BLaER1 (cell line): ENCODE data around the gene MAP1B.

Source experiments
- H3K27ac ChIP-seq: shearing (Covaris generic); formaldehyde crosslinking; 2 replicates; pipeline ENCODE4 v1.8.1; 2022
- H3K27me3 ChIP-seq: shearing (Covaris generic); formaldehyde crosslinking; 2 replicates; pipeline ENCODE4 v1.8.1; 2022
- H3K36me3 ChIP-seq: shearing (Covaris generic); formaldehyde crosslinking; 2 replicates; pipeline ENCODE4 v1.8.1; 2022
- H3K4me1 ChIP-seq: shearing (Covaris generic); formaldehyde crosslinking; 2 replicates; pipeline ENCODE4 v1.8.1; 2022
- H3K4me2 ChIP-seq: shearing (Covaris generic); formaldehyde crosslinking; 2 replicates; pipeline ENCODE4 v1.8.1; 2022
- H3K4me3 ChIP-seq: shearing (Covaris generic); formaldehyde crosslinking; 2 replicates; pipeline ENCODE4 v1.8.1; 2022
- H3K9ac ChIP-seq: shearing (Covaris generic); formaldehyde crosslinking; 2 replicates; pipeline ENCODE4 v1.8.1; 2022
- H3K9me3 ChIP-seq: shearing (Covaris generic); formaldehyde crosslinking; 2 replicates; pipeline ENCODE4 v1.8.1; 2022
- H4K20me1 ChIP-seq: shearing (Covaris generic); formaldehyde crosslinking; 2 replicates; pipeline ENCODE4 v1.8.1; 2022
- Cebpa-rat ChIP-seq: shearing (Covaris generic); IDR thresholded peaks from 2 replicates; pipeline ENCODE4 v1.8.1; 2022

MAP1B gene

GRCh38 chr5:72156946-72157624 lies 49.8 kb downstream of the MAP1B start:
- TF ChIP-seq Cebpa-rat = no peak
- H3K27ac ChIP-seq = no peak overlapping the region
- no peaks in the 10 kb centered on the region for H4K20me1 ChIP-seq
- no peaks in the 10 kb centered on the region for H3K36me3 ChIP-seq
- H3K4me1 ChIP-seq = no peaks in the 10 kb centered on the region
- no peak overlapping the region for H3K9ac ChIP-seq
- H3K27me3 ChIP-seq = no peaks in the 10 kb centered on the region
- no peaks in the 10 kb centered on the region for H3K9me3 ChIP-seq
- H3K4me3 ChIP-seq = no peak overlapping the region
- no peak overlapping the region for H3K4me2 ChIP-seq

GRCh38 chr5:72157625-72157962 lies 50.3 kb downstream of the MAP1B start:
- Histone ChIP-seq H3K9ac (no peak overlapping the region), H3K4me1 (no peaks in the 10 kb centered on the region), H3K27ac (no peak overlapping the region), H3K4me3 (no peak overlapping the region), H4K20me1 (no peaks in the 10 kb centered on the region), H3K4me2 (no peak overlapping the region), H3K9me3 (no peaks in the 10 kb centered on the region), H3K27me3 (no peaks in the 10 kb centered on the region), H3K36me3 (no peaks in the 10 kb centered on the region)
- no peak for TF ChIP-seq Cebpa-rat

- no peak overlapping the region for H3K27ac ChIP-seq
- no peaks in the 10 kb centered on the region for H3K27me3 ChIP-seq
- no peaks in the 10 kb centered on the region for H4K20me1 ChIP-seq
- no peaks in the 10 kb centered on the region for H3K9me3 ChIP-seq
- H3K4me1 ChIP-seq = no peaks in the 10 kb centered on the region
- no peak overlapping the region for H3K4me2 ChIP-seq
- no peak overlapping the region for H3K9ac ChIP-seq
- H3K4me3 ChIP-seq = no peak overlapping the region
- 0 out of 2 replicates have a peak, but pooled peaks cover 6% of the 10 kb centered on the region for H3K36me3 ChIP-seq
- TF ChIP-seq Cebpa-rat = no peak
Observed at GRCh38 chr5:72159501-72159911, 52.2 kb downstream of the MAP1B start.

DNA sequence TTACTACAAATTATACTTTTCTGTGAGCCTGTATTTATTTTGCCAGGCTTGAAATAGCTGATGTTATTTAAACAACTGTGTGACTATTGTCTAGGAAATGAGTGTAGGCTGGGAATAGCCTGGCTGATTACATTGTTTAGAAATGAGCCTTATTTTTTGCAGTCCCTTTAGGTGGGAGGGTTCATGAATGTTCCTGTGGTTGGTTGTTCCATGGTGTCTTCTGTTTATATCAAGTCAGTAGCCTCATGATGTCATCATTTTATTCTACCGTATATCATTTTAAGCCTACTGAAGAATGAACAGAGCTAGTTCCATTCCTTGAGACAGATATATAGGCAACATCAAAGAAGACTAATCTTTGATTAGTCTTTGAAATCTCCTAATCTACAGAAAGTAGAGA lies 53.1 kb downstream of the MAP1B start:
- TF ChIP-seq Cebpa-rat = no peak
- H3K4me2 ChIP-seq = no peak overlapping the region
- H3K27me3 ChIP-seq = no peaks in the 10 kb centered on the region
- 0 out of 2 replicates have a peak, but pooled peaks cover 7% of the 10 kb centered on the region for H3K36me3 ChIP-seq
- H3K4me3 ChIP-seq = no peak overlapping the region
- no peaks in the 10 kb centered on the region for H3K9me3 ChIP-seq
- H4K20me1 ChIP-seq = no peaks in the 10 kb centered on the region
- no peak overlapping the region for H3K9ac ChIP-seq
- H3K4me1 ChIP-seq = no peaks in the 10 kb centered on the region
- no peak overlapping the region for H3K27ac ChIP-seq

- no peak overlapping the region for H3K27ac ChIP-seq
- H4K20me1 ChIP-seq = no peaks in the 10 kb centered on the region
- TF ChIP-seq Cebpa-rat = no peak
- no peak overlapping the region for H3K4me2 ChIP-seq
- H3K9me3 ChIP-seq = no peaks in the 10 kb centered on the region
- H3K9ac ChIP-seq = no peak overlapping the region
- H3K4me1 ChIP-seq = no peaks in the 10 kb centered on the region
- H3K4me3 ChIP-seq = no peak overlapping the region
- H3K27me3 ChIP-seq = no peaks in the 10 kb centered on the region
- 0 out of 2 replicates have a peak, but pooled peaks cover 7% of the 10 kb centered on the region for H3K36me3 ChIP-seq
Observed at GRCh38 chr5:72160959-72161358, 53.7 kb downstream of the MAP1B start.

- H3K4me2 ChIP-seq = no peak overlapping the region
- peaks cover 15% of the 10 kb centered on the region; the same call in 1 of the 2 replicates for H3K36me3 ChIP-seq
- no peaks in the 10 kb centered on the region for H3K27me3 ChIP-seq
- TF ChIP-seq Cebpa-rat = no peak
- no peaks in the 10 kb centered on the region for H4K20me1 ChIP-seq
- H3K27ac ChIP-seq = no peak overlapping the region
- H3K9ac ChIP-seq = no peak overlapping the region
- no peak overlapping the region for H3K4me3 ChIP-seq
- H3K4me1 ChIP-seq = no peaks in the 10 kb centered on the region
- H3K9me3 ChIP-seq = no peaks in the 10 kb centered on the region
Observed at GRCh38 chr5:72161951-72162350, 54.7 kb downstream of the MAP1B start.

GRCh38 chr5:72163349-72163983 lies 56.2 kb downstream of the MAP1B start:
- Histone ChIP-seq H3K4me2 (no peak overlapping the region), H3K27me3 (no peaks in the 10 kb centered on the region), H3K27ac (no peak overlapping the region), H3K36me3 (peaks cover 15% of the 10 kb centered on the region; the same call in 1 of the 2 replicates), H3K4me1 (no peaks in the 10 kb centered on the region), H3K9ac (no peak overlapping the region), H3K9me3 (no peaks in the 10 kb centered on the region), H3K4me3 (no peak overlapping the region), H4K20me1 (no peaks in the 10 kb centered on the region)
- TF ChIP-seq Cebpa-rat = no peak

DNA sequence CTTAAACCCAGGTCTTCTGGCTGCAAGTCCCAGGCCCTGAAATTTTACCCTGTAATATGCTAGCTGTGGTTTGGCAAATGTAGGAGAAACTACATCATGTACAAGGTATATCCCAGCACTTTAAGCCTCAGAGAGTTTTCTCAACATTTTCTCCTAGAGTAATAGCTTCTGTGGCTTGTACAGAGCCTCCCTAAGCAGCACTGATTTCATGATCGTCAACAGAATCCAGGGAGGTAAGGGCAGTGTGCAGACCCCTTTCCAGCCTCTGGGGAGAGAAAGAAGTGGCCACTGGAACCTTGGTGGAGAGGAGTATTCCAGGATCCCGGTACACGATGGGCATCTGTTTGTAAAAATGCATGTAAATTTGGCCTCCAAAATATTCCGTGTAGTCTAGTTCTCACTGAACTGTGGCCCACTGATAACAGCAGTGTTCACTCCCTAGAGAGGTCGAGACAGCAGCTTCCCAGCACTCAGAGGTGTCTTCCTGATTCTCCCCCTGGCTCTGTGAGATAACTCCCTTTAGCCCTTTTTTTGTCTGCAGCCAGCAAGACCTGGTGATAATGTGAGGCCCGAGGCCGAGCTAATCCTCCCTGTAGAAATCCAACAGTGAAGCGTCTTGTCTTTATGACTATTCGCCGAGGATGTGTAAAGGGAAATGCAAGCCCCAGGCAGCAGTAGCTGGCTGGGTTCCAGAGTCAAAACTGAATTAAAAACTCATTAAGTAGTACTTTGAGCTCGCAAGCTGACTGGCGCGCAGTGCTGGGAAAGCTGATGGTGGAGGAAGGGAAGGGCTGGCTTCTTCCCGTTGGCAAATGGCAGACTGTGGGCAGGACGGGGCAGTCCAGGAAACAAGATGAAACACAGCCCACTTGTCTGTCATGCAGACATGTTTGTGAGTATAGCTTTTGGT lies 59.0 kb downstream of the MAP1B start:
- no peak for TF ChIP-seq Cebpa-rat
- H3K4me1 ChIP-seq = no peaks in the 10 kb centered on the region
- no peak overlapping the region for H3K9ac ChIP-seq
- no peak overlapping the region for H3K4me2 ChIP-seq
- H3K4me3 ChIP-seq = no peak overlapping the region
- no peak overlapping the region for H3K27ac ChIP-seq
- H4K20me1 ChIP-seq = no peaks in the 10 kb centered on the region
- H3K9me3 ChIP-seq = no peaks in the 10 kb centered on the region
- H3K27me3 ChIP-seq = no peaks in the 10 kb centered on the region
- H3K36me3 ChIP-seq = peaks cover 15% of the 10 kb centered on the region; the same call in 1 of the 2 replicates

- Histone ChIP-seq H3K27me3 (no peaks in the 10 kb centered on the region), H3K36me3 (peaks cover 15% of the 10 kb centered on the region; the same call in 1 of the 2 replicates), H3K9me3 (no peaks in the 10 kb centered on the region), H3K27ac (no peak overlapping the region), H3K4me2 (no peak overlapping the region), H3K9ac (no peak overlapping the region), H4K20me1 (no peaks in the 10 kb centered on the region), H3K4me1 (no peaks in the 10 kb centered on the region), H3K4me3 (no peak overlapping the region)
- no peak for TF ChIP-seq Cebpa-rat
Observed at GRCh38 chr5:72167257-72167656, 60.0 kb downstream of the MAP1B start.

DNA sequence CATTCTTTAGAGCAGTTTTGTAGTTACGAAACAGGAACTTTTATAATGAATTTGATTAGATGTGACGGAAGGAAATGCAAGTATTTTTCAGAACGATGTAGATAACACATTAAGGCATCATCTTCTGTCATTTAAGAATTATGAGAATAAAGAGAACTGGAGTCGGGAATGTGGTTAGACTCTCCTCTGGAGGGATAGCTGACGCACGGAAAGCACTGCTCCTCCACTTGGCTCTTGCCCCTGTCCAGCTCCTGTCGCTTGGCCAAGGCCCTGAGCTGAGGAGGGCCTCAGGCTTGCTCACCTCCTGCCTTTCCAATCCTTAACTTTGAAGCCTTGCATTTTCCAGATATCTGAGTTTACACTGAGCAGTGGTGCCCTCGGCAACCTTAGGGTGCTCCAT lies 60.5 kb downstream of the MAP1B start:
- Histone ChIP-seq H3K9ac (no peak overlapping the region), H3K4me1 (no peaks in the 10 kb centered on the region), H3K27ac (no peak overlapping the region), H3K36me3 (peaks cover 15% of the 10 kb centered on the region; the same call in 1 of the 2 replicates), H4K20me1 (no peaks in the 10 kb centered on the region), H3K4me2 (no peak overlapping the region), H3K4me3 (no peak overlapping the region), H3K27me3 (no peaks in the 10 kb centered on the region), H3K9me3 (no peaks in the 10 kb centered on the region)
- no peak for TF ChIP-seq Cebpa-rat
